GM23338 (cell line): ENCODE data around the gene LDHD. TPM values are rescaled to one million over a fixed set of nuclear protein-coding genes. Genes with fewer than 3 reads are reported as not detected.

Source experiments
- ATAC-seq: fragments of 200-7000 bp; cut with Tn5 transposase; 3 replicates; pipeline ENCODE4 v1.9.1; 2020
- DNase-seq: peaks from one replicate; pipeline ENCODE4 v3.0.0-alpha.2; 2015; ENCODE audit warnings: low spot score
- H2AFZ ChIP-seq: fragments of 200-600 bp; sonication (generic); 2 replicates; pipeline ENCODE4 v1.8.0; 2016; ENCODE audit warnings: antibody characterized with exemption, mild to moderate bottlenecking, moderate library complexity
- H3F3A ChIP-seq: fragments of 200-600 bp; sonication (generic); replicated peaks from 2 replicates; pipeline ENCODE4 v1.8.0; 2017; ENCODE audit warnings: antibody characterized with exemption, mixed run types, low read depth
- H3K27ac ChIP-seq: fragments of 200-600 bp; sonication (generic); 2 replicates; pipeline ENCODE4 v1.6.1; 2016; ENCODE audit warnings: low read depth
- H3K27me3 ChIP-seq: fragments of 200-600 bp; sonication (generic); 2 replicates; pipeline ENCODE4 v1.8.0; 2016; ENCODE audit warnings: mild to moderate bottlenecking, mixed run types, moderate library complexity; ENCODE audit not compliant: insufficient read depth
- H3K36me3 ChIP-seq: fragments of 200-600 bp; sonication (generic); 2 replicates; pipeline ENCODE4 v1.8.0; 2016; ENCODE audit warnings: mild to moderate bottlenecking; ENCODE audit not compliant: insufficient read depth
- H3K4me1 ChIP-seq: fragments of 200-600 bp; sonication (generic); 2 replicates; pipeline ENCODE4 v1.8.0; 2016; ENCODE audit warnings: mild to moderate bottlenecking, moderate library complexity; ENCODE audit not compliant: insufficient read depth
- H3K4me2 ChIP-seq: fragments of 200-600 bp; sonication (generic); 2 replicates; pipeline ENCODE4 v1.7.1; 2017; ENCODE audit warnings: mixed run types
- H3K4me3 ChIP-seq: fragments of 200-600 bp; sonication (generic); 2 replicates; pipeline ENCODE4 v1.6.1; 2016; ENCODE audit warnings: mixed run types
- H3K79me2 ChIP-seq: fragments of 200-600 bp; sonication (generic); replicated peaks from 2 replicates; pipeline ENCODE4 v1.8.0; 2017; ENCODE audit warnings: mild to moderate bottlenecking; ENCODE audit not compliant: insufficient read depth
- H3K9me2 ChIP-seq: fragments of 200-600 bp; sonication (generic); 2 replicates; pipeline ENCODE4 v1.8.0; 2017; ENCODE audit not compliant: insufficient read depth
- H4K20me1 ChIP-seq: fragments of 200-600 bp; sonication (generic); replicated peaks from 2 replicates; pipeline ENCODE4 v1.8.0; 2017; ENCODE audit warnings: mild to moderate bottlenecking; ENCODE audit not compliant: insufficient read depth
- H3K27ac Mint-ChIP-seq: 2 replicates; pipeline ENCODE4 v1.8.0; 2020; ENCODE audit warnings: inconsistent platforms, mild to moderate bottlenecking, moderate library complexity, mixed read lengths
- H3K27me3 Mint-ChIP-seq: 3 replicates; pipeline ENCODE4 v1.8.0; 2022; ENCODE audit warnings: low read depth, mild to moderate bottlenecking, moderate library complexity, mixed read lengths, inconsistent platforms; ENCODE audit not compliant: insufficient read depth, poor library complexity
- H3K36me3 Mint-ChIP-seq: 3 replicates; pipeline ENCODE4 v1.8.0; 2021; ENCODE audit warnings: low read depth, mild to moderate bottlenecking, inconsistent platforms, moderate library complexity, mixed read lengths
- H3K4me1 Mint-ChIP-seq: 3 replicates; pipeline ENCODE4 v1.8.0; 2020; ENCODE audit warnings: mild to moderate bottlenecking, inconsistent platforms, mixed read lengths
- H3K4me3 Mint-ChIP-seq: 3 replicates; pipeline ENCODE4 v1.8.0; 2021; ENCODE audit warnings: moderate library complexity, mild to moderate bottlenecking, inconsistent platforms, mixed read lengths
- H3K9me3 Mint-ChIP-seq: 3 replicates; pipeline ENCODE4 v1.8.0; 2020; ENCODE audit warnings: moderate library complexity, mild to moderate bottlenecking, inconsistent platforms, mixed read lengths
- CREB1 ChIP-seq: fragments of 250-450 bp; sonication (Bioruptor Pico); IDR thresholded peaks from 2 replicates; pipeline ENCODE4 v1.5.0; 2020; ENCODE audit warnings: low read depth, mild to moderate bottlenecking, moderate library complexity
- CTCF ChIP-seq, 2 experiments: fragments of 200-600 bp in 1 of 2; sonication (generic) in 1 of 2; conservative IDR thresholded peaks; 2 replicates each; pipeline versions ENCODE4 v1.5.1 to v1.6.1; 2016 to 2017; ENCODE audit warnings: antibody characterized with exemption in 2 of 2, low read depth in 2 of 2, mild to moderate bottlenecking in 2 of 2, moderate library complexity in 1 of 2
- ETS1 ChIP-seq: IDR thresholded peaks from 2 replicates; pipeline ENCODE4 v1.6.1; 2016; ENCODE audit warnings: antibody characterized with exemption
- POLR2AphosphoS5 ChIP-seq: IDR thresholded peaks from 2 replicates; pipeline ENCODE4 v1.6.1; 2016; ENCODE audit warnings: antibody characterized with exemption, low read depth
- REST ChIP-seq: IDR thresholded peaks from one replicate; pipeline ENCODE4 v1.6.1; 2018; ENCODE audit warnings: antibody characterized with exemption; ENCODE audit not compliant: unreplicated experiment
- STAT1 ChIP-seq: IDR thresholded peaks from one replicate; pipeline ENCODE4 v1.6.1; 2016; ENCODE audit warnings: antibody characterized with exemption; ENCODE audit not compliant: unreplicated experiment
- ZNF462 ChIP-seq: fragments of 250-450 bp; sonication (Bioruptor Pico); IDR thresholded peaks from 2 replicates; pipeline ENCODE4 v1.5.0; 2020; ENCODE audit warnings: mild to moderate bottlenecking, moderate library complexity
- polyA plus RNA-seq: library from polyadenylated mRNA; unstranded; fragments of >200 nt; fragmentation: Nextera tagmentation; extraction: Ambion mirVana; gene quantifications from 2 replicates; pipeline ENCODE4 v1.2.1, GENCODE V29; 2016
- total RNA-seq: library from RNA; depleted of rRNA; stranded (reverse); fragments of >200 nt; shearing (Covaris generic); gene quantifications from 2 replicates; pipeline ENCODE4 v1.2.3, GENCODE V29; 2014

Gene LDHD
- total and polyA plus RNA-seq, 2 experiments from 2014 or later = 5.0 to 7.7 TPM

- Histone ChIP-seq H3K4me1 (peaks cover 51% of the 10 kb centered on the region), H3K27ac (no peak overlapping the region), H3K4me3 (no peak overlapping the region), H4K20me1 (no peaks in the 10 kb centered on the region), H3K27me3 (no peaks in the 10 kb centered on the region), H3K4me2 (no peak overlapping the region), H3K9me2 (no peaks in the 10 kb centered on the region), H3K36me3 (no peaks in the 10 kb centered on the region), H3K79me2 (no peaks in the 10 kb centered on the region), H3F3A (peaks cover 14% of the 10 kb centered on the region), H2AFZ (no peak overlapping the region)
- H3K27ac Mint-ChIP-seq = no peak overlapping the region
- H3K36me3 Mint-ChIP-seq = peaks cover 8% of the 10 kb centered on the region; the same call in 2 of the 3 replicates
- ATAC-seq (no peak), DNase-seq (no peak)
- peaks cover 57% of the 10 kb centered on the region for H3K4me1 Mint-ChIP-seq
- peaks cover 13% of the 10 kb centered on the region for H3K9me3 Mint-ChIP-seq
- TF ChIP-seq POLR2AphosphoS5 = no peak
- TF ChIP-seq REST = no peak
- peaks cover 23% of the 10 kb centered on the region for H3K27me3 Mint-ChIP-seq
- no peak overlapping the region for H3K4me3 Mint-ChIP-seq
Observed at GRCh38 chr16:75113541-75114121, 2.9 kb downstream of the LDHD start.

- Histone ChIP-seq H3K27me3 (no peaks in the 10 kb centered on the region), H3F3A (peaks cover 14% of the 10 kb centered on the region), H3K79me2 (no peaks in the 10 kb centered on the region), H3K4me1 (peaks cover 47% of the 10 kb centered on the region), H3K9me2 (no peaks in the 10 kb centered on the region), H3K27ac (no peak overlapping the region), H3K36me3 (no peaks in the 10 kb centered on the region), H3K4me2 (peak overlapping the region; percentile 38; the same call in 1 of the 2 replicates), H2AFZ (no peak overlapping the region), H4K20me1 (no peaks in the 10 kb centered on the region), H3K4me3 (no peak overlapping the region)
- H3K9me3 Mint-ChIP-seq = peaks cover 10% of the 10 kb centered on the region
- peaks cover 8% of the 10 kb centered on the region; the same call in 2 of the 3 replicates for H3K36me3 Mint-ChIP-seq
- H3K4me3 Mint-ChIP-seq = 0 out of 3 replicates have a peak overlapping the region, but pooled peaks have one; percentile 32
- peaks cover 23% of the 10 kb centered on the region for H3K27me3 Mint-ChIP-seq
- ATAC-seq (no peak), DNase-seq (no peak)
- peak overlapping the region; percentile 58; the same call in 1 of the 2 replicates for H3K27ac Mint-ChIP-seq
- peaks cover 56% of the 10 kb centered on the region for H3K4me1 Mint-ChIP-seq
- TF ChIP-seq CREB1 (CRISPR knock-in tag) (no peak), ZNF462 (CRISPR knock-in tag) (no peak), ETS1 (no peak), STAT1 (no peak), CTCF (conservative IDR thresholded peaks at IDR 0.05; ENCODE audit: low read depth in 2 of 2) (no peak)
Observed at GRCh38 chr16:75112734-75113491, 3.7 kb downstream of the LDHD start.
